CD14-positive monocyte (primary cell): ENCODE results near the gene SCAF11. TPM values are rescaled to one million over a fixed set of nuclear protein-coding genes. Genes with fewer than 3 reads are reported as not detected.

Experiments used
- DNase-seq, 3 donors: peaks; one replicate each; pipeline ENCODE4 v3.0.0-alpha.2; 2011 to 2022
- H2AFZ ChIP-seq: 2 replicates; pipeline ENCODE4 v1.6.0; 2012; ENCODE audit warnings: mild to moderate bottlenecking, low read depth, low read length, inconsistent platforms; ENCODE audit not compliant: insufficient read depth, poor library complexity, severe bottlenecking
- H3K27ac ChIP-seq, 2 donors: 1 replicate in 1 of 2; 2 replicates in 1 of 2; pipeline ENCODE4 v1.5.1; 2012 to 2013; ENCODE audit warnings: low read length in 2 of 2, control low read depth in 1 of 2, inconsistent platforms in 1 of 2, low read depth in 1 of 2, mild to moderate bottlenecking in 1 of 2
- H3K27me3 ChIP-seq, 2 donors: one replicate each; pipeline versions ENCODE4 v1.6.0 to v1.6.1; 2011 to 2013; ENCODE audit warnings: low read length in 2 of 2; ENCODE audit not compliant: control insufficient read depth in 2 of 2, insufficient read depth in 2 of 2
- H3K36me3 ChIP-seq, 2 donors: replicated peaks in 1 of 2; 1 replicate in 1 of 2; 2 replicates in 1 of 2; pipeline versions ENCODE4 v1.5.1 to v1.6.1; 2012 to 2013; ENCODE audit warnings: low read length in 2 of 2, control low read depth in 1 of 2, inconsistent platforms in 1 of 2, mild to moderate bottlenecking in 1 of 2; ENCODE audit not compliant: insufficient read depth in 2 of 2, control insufficient read depth in 1 of 2
- H3K4me1 ChIP-seq, 2 donors: 1 replicate in 1 of 2; 2 replicates in 1 of 2; pipeline versions ENCODE4 v1.5.1 to v1.6.1; 2012 to 2013; ENCODE audit warnings: low read length in 2 of 2, control low read depth in 1 of 2, inconsistent platforms in 1 of 2, mild to moderate bottlenecking in 1 of 2, moderate library complexity in 1 of 2; ENCODE audit not compliant: insufficient read depth in 2 of 2, control insufficient read depth in 1 of 2
- H3K4me2 ChIP-seq: replicated peaks from 2 replicates; pipeline ENCODE3; 2012; ENCODE audit warnings: low read length, moderate library complexity, mild to moderate bottlenecking; ENCODE audit not compliant: poor library complexity, severe bottlenecking; ENCODE audit errors: extremely low read depth
- H3K4me3 ChIP-seq, 3 experiments: fragments of 200-600 bp in 1 of 3; sonication (generic) in 1 of 3; replicated peaks in 1 of 3; 1 replicate in 2 of 3; 2 replicates in 1 of 3; pipeline ENCODE4 v1.5.1; 2011 to 2013; ENCODE audit warnings: low read length in 3 of 3, mild to moderate bottlenecking in 3 of 3, control low read depth in 2 of 3, low read depth in 2 of 3, inconsistent platforms in 1 of 3, moderate library complexity in 1 of 3
- H3K79me2 ChIP-seq: 2 replicates; pipeline ENCODE4 v1.6.0; 2012; ENCODE audit warnings: mild to moderate bottlenecking, control low read depth, inconsistent platforms, low read length, moderate library complexity; ENCODE audit not compliant: insufficient read depth
- H3K9ac ChIP-seq: 2 replicates; pipeline ENCODE4 v1.6.0; 2017; ENCODE audit warnings: low read length, mild to moderate bottlenecking; ENCODE audit not compliant: insufficient read depth, poor library complexity, severe bottlenecking
- H3K9me3 ChIP-seq, 2 donors: replicated peaks in 1 of 2; 1 replicate in 1 of 2; 2 replicates in 1 of 2; pipeline versions ENCODE4 v1.5.1 to v1.6.1; 2012 to 2013; ENCODE audit warnings: low read length in 2 of 2, control low read depth in 1 of 2; ENCODE audit not compliant: control insufficient read depth in 1 of 2, insufficient read depth in 1 of 2
- H4K20me1 ChIP-seq: 2 replicates; pipeline ENCODE4 v1.6.0; 2012; ENCODE audit warnings: mild to moderate bottlenecking, low read length, control low read depth, moderate library complexity; ENCODE audit not compliant: insufficient read depth
- H3K27ac Mint-ChIP-seq, 7 donors: one replicate each; pipeline ENCODE4 v1.8.0; 2020; ENCODE audit warnings: mild to moderate bottlenecking in 7 of 7, mixed read lengths in 7 of 7, moderate library complexity in 6 of 7, inconsistent platforms in 2 of 7
- H3K27me3 Mint-ChIP-seq, 3 donors: one replicate each; pipeline ENCODE4 v1.8.0; 2021 to 2022; ENCODE audit warnings: low read depth in 3 of 3, mild to moderate bottlenecking in 3 of 3, mixed read lengths in 3 of 3, moderate library complexity in 3 of 3, inconsistent platforms in 1 of 3
- H3K36me3 Mint-ChIP-seq, 2 donors: one replicate each; pipeline ENCODE4 v1.8.0; 2020; ENCODE audit warnings: mixed read lengths in 2 of 2, inconsistent platforms in 1 of 2, mild to moderate bottlenecking in 1 of 2
- H3K4me1 Mint-ChIP-seq: one replicate; pipeline ENCODE4 v1.8.0; 2020; ENCODE audit warnings: mild to moderate bottlenecking, mixed read lengths
- H3K4me3 Mint-ChIP-seq, 2 donors: one replicate each; pipeline ENCODE4 v1.8.0; 2020; ENCODE audit warnings: mild to moderate bottlenecking in 2 of 2, mixed read lengths in 2 of 2, moderate library complexity in 1 of 2
- H3K9me3 Mint-ChIP-seq, 7 donors: one replicate each; pipeline ENCODE4 v1.8.0; 2020 to 2022; ENCODE audit warnings: mixed read lengths in 7 of 7, mild to moderate bottlenecking in 6 of 7, moderate library complexity in 6 of 7, inconsistent platforms in 2 of 7
- CTCF ChIP-seq: fragments of 200-600 bp; IDR thresholded peaks from one replicate; pipeline ENCODE4 v1.8.0; 2022; ENCODE audit warnings: antibody characterized with exemption, mild to moderate bottlenecking
- WGBS: methylation state at CpG from one replicate; pipeline ENCODE4 v1.1.5; 2013; ENCODE audit warnings: missing lambda C conversion rate; ENCODE audit not compliant: insufficient coverage; 5-methylcytosine and 5-hydroxymethylcytosine counted together
- intact Hi-C, 2 donors: fragments of 100-400 bp; cut with micrococcal nuclease; formaldehyde crosslinking; loops; one replicate each; pipeline versions ENCODE4 v1.15.0 to v1.15.1; 2023
- polyA plus RNA-seq, 3 donors: library from polyadenylated mRNA; depleted of rRNA in 1 of 3; unstranded in 2 of 3; stranded (reverse) in 1 of 3; fragments of 300-500 nt in 2 of 3; fragments of >200 nt in 1 of 3; fragmentation: Illumina TruSeq in 2 of 3; gene quantifications; 1 replicate in 2 of 3; 2 replicates in 1 of 3; pipeline ENCODE4 v1.2.3, GENCODE V29; 2012 to 2021

SCAF11 gene
- polyA plus RNA-seq, 3 donors: 32.6 to 73.4 (median 56.1) TPM

- no peaks in the 10 kb centered on the region for H3K79me2 ChIP-seq
- no peak for DNase-seq
- no peak overlapping the region for H3K9ac ChIP-seq
- H3K36me3 ChIP-seq: no peaks in the 10 kb centered on the region
- H3K27ac ChIP-seq: no peak overlapping the region
- no peak for TF ChIP-seq CTCF
- no peak overlapping the region for H3K4me3 ChIP-seq
- Mint-ChIP-seq H3K9me3 (peaks cover 31 to 58% (median 47%) of the 10 kb centered on the region in 7 donors), H3K27me3 (peaks cover 0 to 3% (median 2%) of the 10 kb centered on the region in 3 donors), H3K4me3 (no peak overlapping the region), H3K27ac (no peak overlapping the region), H3K36me3 (no peaks in the 10 kb centered on the region), H3K4me1 (no peaks in the 10 kb centered on the region)
- H3K4me1 ChIP-seq: no peaks in the 10 kb centered on the region
- no peaks in the 10 kb centered on the region for H3K27me3 ChIP-seq
- intact Hi-C loops: no loop called here
- H3K9me3 ChIP-seq: peaks cover 45 to 48% of the 10 kb centered on the region in 2 donors
- no peaks in the 10 kb centered on the region for H4K20me1 ChIP-seq
- no peak overlapping the region for H3K4me2 ChIP-seq
- H2AFZ ChIP-seq: no peak overlapping the region
These were observed 36.8 kb upstream of the SCAF11 start for GRCh38 chr12:46027172-46027571.

- WGBS: 86% methylated on average over 2 of the region's 2 CpGs
- Histone ChIP-seq H3K4me1 (no peaks in the 10 kb centered on the region), H3K27ac (no peak overlapping the region), H3K9ac (no peak overlapping the region), H3K4me3 (no peak overlapping the region), H2AFZ (no peak overlapping the region), H3K4me2 (no peak overlapping the region), H3K9me3 (peaks cover 39 to 48% of the 10 kb centered on the region in 2 donors), H4K20me1 (no peaks in the 10 kb centered on the region), H3K36me3 (no peaks in the 10 kb centered on the region), H3K27me3 (no peaks in the 10 kb centered on the region), H3K79me2 (no peaks in the 10 kb centered on the region)
- intact Hi-C loops: no loop called here
- Mint-ChIP-seq H3K27me3 (peaks cover 1 to 7% (median 2%) of the 10 kb centered on the region in 3 donors), H3K4me3 (no peak overlapping the region), H3K9me3 (peaks cover 37 to 63% (median 55%) of the 10 kb centered on the region in 7 donors), H3K36me3 (no peaks in the 10 kb centered on the region), H3K4me1 (no peaks in the 10 kb centered on the region), H3K27ac (no peak overlapping the region)
- DNase-seq: no peak
- TF ChIP-seq CTCF: no peak
These were observed 33.7 kb upstream of the SCAF11 start for GRCh38 chr12:46024099-46024498.
